Measurements from ENCODE around the gene PNMA1. TPM values are rescaled to one million over a fixed set of nuclear protein-coding genes. Genes with fewer than 3 reads are reported as not detected.

Gene PNMA1
- total and polyA plus RNA-seq, 2 of the 13 experiments (the other 11 are each of a cell fraction or from before 2014, with no cell fraction given): 7.0 to 8.3 TPM

GRCh38 chr14:73661872-73662271, 52.3 kb downstream of the PNMA1 start (continued):
- no peak for TF ChIP-seq GATAD2A (CRISPR knock-in tag; IDR thresholded peaks at IDR 0.05)
- TF ChIP-seq ZZZ3 (CRISPR knock-in tag; IDR thresholded peaks at IDR 0.05; ENCODE audit: borderline replicate concordance): no peak

Small RNAs within 50 kb of the gene (microRNA-seq; reads per million reads assigned to microRNA genes)
- not detected for gene MIR4505

Small RNAs within 50 kb of the gene (small RNA-seq; reads per million reads assigned to genes)
- 0 reads per million in 3 experiments for gene MIR4505 (ENCODE audit: insufficient read depth in 2 of 3, insufficient read length in 3 of 3, low read depth in 2 of 3, low replicate concordance in 1 of 3)

Other genes with a start within 250 kb of the PNMA1 start
- gene RIOX1, start 223.5 kb downstream of the PNMA1 start, total RNA-seq (2016; rRNA removed; fragmentation: Illumina TruSeq; extraction: Trizol): 15.0 and 15.9 TPM in 2 replicates
- 4.5 and 6.4 TPM in 2 replicates for gene RIOX1, start 223.5 kb downstream of the PNMA1 start, polyA plus RNA-seq (2011; rRNA removed)
- 38.2 and 40.4 TPM in 2 replicates for gene ACOT1, start 177.2 kb downstream of the PNMA1 start, total RNA-seq (2016; rRNA removed; fragmentation: Illumina TruSeq; extraction: Trizol)
- gene ACOT1, start 177.2 kb downstream of the PNMA1 start, polyA plus RNA-seq (2011; rRNA removed): 24.3 and 31.6 TPM in 2 replicates
- gene HEATR4, start 155.4 kb downstream of the PNMA1 start, total RNA-seq (2016; rRNA removed; fragmentation: Illumina TruSeq; extraction: Trizol): 0.22 TPM in 1 of 2 replicates, not detected in the other
- 0.08 TPM in 1 of 2 replicates, not detected in the other for gene HEATR4, start 155.4 kb downstream of the PNMA1 start, polyA plus RNA-seq (2011; rRNA removed)
- gene ACOT2, start 145.2 kb downstream of the PNMA1 start, total RNA-seq (2016; rRNA removed; fragmentation: Illumina TruSeq; extraction: Trizol): 110 and 124 TPM in 2 replicates
- 60.0 and 71.6 TPM in 2 replicates for gene ACOT2, start 145.2 kb downstream of the PNMA1 start, polyA plus RNA-seq (2011; rRNA removed)
- gene ACOT4, start 122.5 kb downstream of the PNMA1 start, total RNA-seq (2016; rRNA removed; fragmentation: Illumina TruSeq; extraction: Trizol): 0.04 TPM in 1 of 2 replicates, not detected in the other
- gene ACOT4, start 122.5 kb downstream of the PNMA1 start, polyA plus RNA-seq (2011; rRNA removed): 0.05 TPM in 1 of 2 replicates, not detected in the other
- 0.27 TPM in 1 of 2 replicates, not detected in the other for gene ACOT6, start 101.9 kb downstream of the PNMA1 start, total RNA-seq (2016; rRNA removed; fragmentation: Illumina TruSeq; extraction: Trizol)
- 0.15 and 0.24 TPM in 2 replicates for gene ACOT6, start 101.9 kb downstream of the PNMA1 start, polyA plus RNA-seq (2011; rRNA removed)
- 13.3 and 13.5 TPM in 2 replicates for gene DNAL1, start 69.4 kb downstream of the PNMA1 start, total RNA-seq (2016; rRNA removed; fragmentation: Illumina TruSeq; extraction: Trizol)
- gene DNAL1, start 69.4 kb downstream of the PNMA1 start, polyA plus RNA-seq (2011; rRNA removed): 0.84 and 1.4 TPM in 2 replicates
- gene PTGR2, start 137.4 kb upstream of the PNMA1 start, total RNA-seq (2016; rRNA removed; fragmentation: Illumina TruSeq; extraction: Trizol): 4.3 and 5.1 TPM in 2 replicates
- gene PTGR2, start 137.4 kb upstream of the PNMA1 start, polyA plus RNA-seq (2011; rRNA removed): 3.0 and 3.3 TPM in 2 replicates
- 44.3 and 55.2 TPM in 2 replicates for gene ZNF410, start 172.5 kb upstream of the PNMA1 start, total RNA-seq (2016; rRNA removed; fragmentation: Illumina TruSeq; extraction: Trizol)
- 16.7 and 19.2 TPM in 2 replicates for gene ZNF410, start 172.5 kb upstream of the PNMA1 start, polyA plus RNA-seq (2011; rRNA removed)
- 1.6 and 2.0 TPM in 2 replicates for gene FAM161B, start 235.7 kb upstream of the PNMA1 start, total RNA-seq (2016; rRNA removed; fragmentation: Illumina TruSeq; extraction: Trizol)
- gene FAM161B, start 235.7 kb upstream of the PNMA1 start, polyA plus RNA-seq (2011; rRNA removed): 1.6 and 2.0 TPM in 2 replicates
- 18.1 and 18.9 TPM in 2 replicates for gene COQ6, start 235.9 kb upstream of the PNMA1 start, total RNA-seq (2016; rRNA removed; fragmentation: Illumina TruSeq; extraction: Trizol)
- gene COQ6, start 235.9 kb upstream of the PNMA1 start, polyA plus RNA-seq (2011; rRNA removed): 33.1 and 34.7 TPM in 2 replicates

All from HepG2 (cell line).